DMS 273 treated with DMSO at 0.1 percent for 48 hours (cell line): ENCODE measurements around the gene LRP4.
"Not testable (repeated sequence)": the region's sequence is repeated elsewhere in the genome, so short reads cannot be mapped to it uniquely, and the experiment has no call there.

Source experiments
- DNase-seq: peaks from one replicate; lab custom pipeline; 2025; lab: John Stamatoyannopoulos, UW

LRP4 gene, protein sequence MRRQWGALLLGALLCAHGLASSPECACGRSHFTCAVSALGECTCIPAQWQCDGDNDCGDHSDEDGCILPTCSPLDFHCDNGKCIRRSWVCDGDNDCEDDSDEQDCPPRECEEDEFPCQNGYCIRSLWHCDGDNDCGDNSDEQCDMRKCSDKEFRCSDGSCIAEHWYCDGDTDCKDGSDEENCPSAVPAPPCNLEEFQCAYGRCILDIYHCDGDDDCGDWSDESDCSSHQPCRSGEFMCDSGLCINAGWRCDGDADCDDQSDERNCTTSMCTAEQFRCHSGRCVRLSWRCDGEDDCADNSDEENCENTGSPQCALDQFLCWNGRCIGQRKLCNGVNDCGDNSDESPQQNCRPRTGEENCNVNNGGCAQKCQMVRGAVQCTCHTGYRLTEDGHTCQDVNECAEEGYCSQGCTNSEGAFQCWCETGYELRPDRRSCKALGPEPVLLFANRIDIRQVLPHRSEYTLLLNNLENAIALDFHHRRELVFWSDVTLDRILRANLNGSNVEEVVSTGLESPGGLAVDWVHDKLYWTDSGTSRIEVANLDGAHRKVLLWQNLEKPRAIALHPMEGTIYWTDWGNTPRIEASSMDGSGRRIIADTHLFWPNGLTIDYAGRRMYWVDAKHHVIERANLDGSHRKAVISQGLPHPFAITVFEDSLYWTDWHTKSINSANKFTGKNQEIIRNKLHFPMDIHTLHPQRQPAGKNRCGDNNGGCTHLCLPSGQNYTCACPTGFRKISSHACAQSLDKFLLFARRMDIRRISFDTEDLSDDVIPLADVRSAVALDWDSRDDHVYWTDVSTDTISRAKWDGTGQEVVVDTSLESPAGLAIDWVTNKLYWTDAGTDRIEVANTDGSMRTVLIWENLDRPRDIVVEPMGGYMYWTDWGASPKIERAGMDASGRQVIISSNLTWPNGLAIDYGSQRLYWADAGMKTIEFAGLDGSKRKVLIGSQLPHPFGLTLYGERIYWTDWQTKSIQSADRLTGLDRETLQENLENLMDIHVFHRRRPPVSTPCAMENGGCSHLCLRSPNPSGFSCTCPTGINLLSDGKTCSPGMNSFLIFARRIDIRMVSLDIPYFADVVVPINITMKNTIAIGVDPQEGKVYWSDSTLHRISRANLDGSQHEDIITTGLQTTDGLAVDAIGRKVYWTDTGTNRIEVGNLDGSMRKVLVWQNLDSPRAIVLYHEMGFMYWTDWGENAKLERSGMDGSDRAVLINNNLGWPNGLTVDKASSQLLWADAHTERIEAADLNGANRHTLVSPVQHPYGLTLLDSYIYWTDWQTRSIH (N-terminal part only)

DNA sequence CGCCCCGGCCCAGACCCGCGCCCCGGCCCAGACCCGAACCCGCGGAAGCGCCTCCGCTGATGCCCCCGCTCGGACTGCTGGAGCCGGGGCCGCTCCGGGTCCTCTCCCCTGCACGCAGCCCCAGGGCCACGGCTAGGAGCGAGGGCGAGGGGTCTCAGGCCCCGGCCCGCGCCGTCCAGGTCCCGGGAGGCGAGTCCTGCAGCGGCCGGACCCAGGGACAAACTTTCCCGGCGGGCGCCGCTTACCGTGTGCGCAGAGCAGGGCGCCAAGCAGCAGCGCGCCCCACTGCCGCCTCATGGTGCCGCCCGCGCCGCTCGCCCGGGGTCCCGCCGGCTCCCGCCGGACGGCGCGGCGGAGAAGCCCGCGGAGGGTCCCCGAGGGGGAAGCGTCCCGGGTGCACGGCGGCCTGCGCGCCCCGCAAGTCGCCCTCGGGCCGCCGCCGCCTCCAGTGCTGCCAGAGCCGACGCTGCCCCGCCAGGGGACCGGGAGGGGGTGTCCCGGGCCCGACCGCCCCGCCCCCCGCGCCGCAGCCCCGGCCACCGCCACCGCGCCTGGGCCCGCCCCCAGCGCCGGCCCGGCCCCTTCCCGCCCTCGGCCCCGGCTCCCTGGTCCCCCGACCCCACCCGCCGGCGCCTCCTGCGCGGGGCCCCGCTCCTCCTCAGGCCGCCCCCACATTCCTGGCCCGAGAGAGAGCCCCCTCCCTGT is at the start of gene LRP4:
Gene LRP4 (minus strand): TSS at position 468 of the 705 bp plus-strand sequence. CDS start 171 bp downstream, at position 297.
- no peak for DNase-seq

DNA sequence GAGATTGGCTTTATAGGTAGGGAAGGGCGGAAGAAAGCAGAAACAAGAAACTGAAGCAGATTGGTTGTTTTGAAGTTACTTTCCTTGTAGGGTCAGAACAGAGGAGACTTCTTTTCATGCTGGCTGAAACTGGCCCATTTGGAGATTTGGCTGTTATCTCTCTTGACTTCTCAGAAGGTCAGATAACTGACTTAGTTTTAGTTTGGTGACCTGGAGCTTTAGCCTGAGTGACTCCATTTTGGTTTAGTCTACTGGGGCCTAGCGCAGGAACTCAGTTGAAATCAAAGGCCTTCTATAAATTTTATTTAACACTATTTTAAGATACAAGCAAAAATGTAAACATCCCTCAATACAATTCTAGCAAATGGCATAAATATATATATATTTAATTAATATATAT is 49.6 kb upstream of the LRP4 start:
- DNase-seq: no peak

DNA sequence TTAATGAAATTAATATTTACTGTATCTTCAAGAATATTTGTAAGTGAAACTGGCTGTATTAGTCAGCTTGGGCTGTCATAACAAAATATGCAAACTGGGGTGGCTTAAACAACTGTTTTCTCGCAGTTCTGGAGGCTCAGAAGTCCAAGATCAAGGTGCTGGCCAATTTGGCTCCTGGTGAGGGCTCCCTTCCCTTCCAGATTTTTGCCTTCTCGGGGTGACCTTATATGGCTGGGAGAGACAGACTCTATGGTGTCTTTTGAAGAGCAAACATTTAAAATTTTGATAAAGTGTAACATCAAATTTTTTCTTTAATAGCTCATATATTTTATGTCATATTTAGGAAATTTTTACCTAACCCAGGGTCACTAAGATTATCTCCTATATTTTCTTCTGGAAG is 48.4 kb upstream of the LRP4 start:
- no peak for DNase-seq

DNA sequence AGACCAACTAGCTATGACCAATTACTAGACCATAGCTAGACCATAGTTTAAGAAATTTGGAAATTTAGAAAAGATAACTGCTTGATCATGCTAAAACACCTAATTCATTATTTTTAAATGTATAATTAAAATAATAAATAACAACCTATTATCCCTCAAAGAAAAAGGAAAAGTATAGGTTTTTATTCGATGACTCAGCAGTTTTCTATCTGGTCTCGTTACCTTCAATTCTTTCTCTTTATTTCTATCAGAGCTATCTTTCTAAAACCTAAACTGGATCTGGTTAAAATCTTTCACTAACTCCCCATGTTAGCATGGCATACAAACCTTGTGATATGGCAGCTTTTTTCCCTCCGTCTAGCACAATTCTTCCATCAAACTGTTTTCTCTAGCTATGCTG is 45.5 kb upstream of the LRP4 start:
- no peak for DNase-seq

DNA sequence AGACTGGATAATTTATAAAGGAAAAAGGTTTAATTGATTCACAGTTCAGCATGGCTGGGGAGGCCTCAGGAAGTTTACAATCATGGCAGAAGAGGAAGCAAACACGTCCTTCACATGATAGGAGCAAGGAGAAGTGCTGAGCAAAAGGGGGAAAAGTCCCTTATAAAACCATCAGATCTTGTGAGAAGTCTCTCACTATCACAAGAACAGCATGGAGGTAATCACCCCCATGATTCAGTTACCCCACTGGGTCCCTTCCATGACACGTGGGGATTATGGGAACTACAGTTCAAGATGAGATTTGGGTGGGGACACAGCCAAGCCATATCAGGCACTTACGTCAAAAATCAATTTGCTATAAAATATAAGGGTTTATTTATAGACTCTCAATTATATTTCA is 43.5 kb upstream of the LRP4 start:
- not testable (repeated sequence) for DNase-seq

DNA sequence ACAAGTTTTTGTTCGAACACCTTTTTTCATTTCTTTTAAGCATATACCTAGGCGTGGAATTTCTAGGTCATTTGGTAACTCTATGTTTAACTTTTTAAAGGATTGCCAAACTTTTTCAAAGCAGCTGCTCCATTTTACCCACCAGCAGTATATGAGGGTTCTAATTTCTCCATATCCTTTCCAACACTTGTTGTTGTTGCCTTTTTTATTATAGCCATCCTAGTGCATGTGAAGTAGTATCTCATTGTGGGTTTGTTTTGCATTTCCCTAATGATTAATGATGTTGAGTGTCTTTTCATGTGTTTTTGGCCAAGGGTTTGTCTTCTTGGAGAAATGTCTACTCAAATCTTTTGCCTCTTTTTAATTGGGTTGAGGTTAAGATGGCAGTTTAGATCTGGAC is 42.7 kb upstream of the LRP4 start:
- DNase-seq: no peak

DNA sequence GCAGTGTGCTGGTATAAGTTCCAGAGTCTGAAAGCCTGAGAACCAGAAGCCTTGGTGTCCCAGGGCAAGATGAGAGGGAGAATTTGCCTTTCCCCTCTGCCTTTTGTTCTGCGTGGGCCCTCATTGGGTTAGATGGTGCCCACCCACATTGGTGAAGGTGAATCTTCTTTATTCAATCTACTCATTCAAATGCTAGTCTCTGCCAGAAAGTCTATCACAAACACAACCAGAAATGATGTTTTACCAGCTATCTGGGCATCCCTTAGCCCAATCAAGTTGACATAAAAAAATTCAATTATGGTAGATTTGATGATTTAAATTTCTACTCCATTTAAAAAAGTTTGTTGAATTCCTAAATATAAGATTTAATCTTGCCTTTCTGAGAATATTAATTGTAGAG is 40.4 kb upstream of the LRP4 start:
- DNase-seq: no peak

DNA sequence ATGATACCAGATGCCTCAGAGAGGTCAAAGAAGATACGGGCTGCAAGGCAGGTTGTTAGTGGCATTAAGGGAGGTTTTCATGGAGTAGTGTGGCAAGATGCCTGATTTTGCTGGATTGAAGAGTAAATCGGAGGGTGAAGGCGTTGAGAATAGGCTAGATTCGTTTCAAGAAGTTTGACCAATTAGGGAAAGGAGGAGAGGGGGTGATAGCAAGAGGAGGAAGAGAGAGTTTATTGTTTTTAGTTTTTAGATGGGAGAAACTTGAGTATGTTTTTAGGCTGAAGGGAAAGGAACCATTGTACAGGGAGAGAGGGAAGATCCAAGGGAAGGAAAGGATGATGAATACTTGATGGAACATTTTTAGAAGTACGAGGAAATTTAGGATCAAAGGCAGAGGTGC is 34.7 kb upstream of the LRP4 start:
- no peak for DNase-seq

DNA sequence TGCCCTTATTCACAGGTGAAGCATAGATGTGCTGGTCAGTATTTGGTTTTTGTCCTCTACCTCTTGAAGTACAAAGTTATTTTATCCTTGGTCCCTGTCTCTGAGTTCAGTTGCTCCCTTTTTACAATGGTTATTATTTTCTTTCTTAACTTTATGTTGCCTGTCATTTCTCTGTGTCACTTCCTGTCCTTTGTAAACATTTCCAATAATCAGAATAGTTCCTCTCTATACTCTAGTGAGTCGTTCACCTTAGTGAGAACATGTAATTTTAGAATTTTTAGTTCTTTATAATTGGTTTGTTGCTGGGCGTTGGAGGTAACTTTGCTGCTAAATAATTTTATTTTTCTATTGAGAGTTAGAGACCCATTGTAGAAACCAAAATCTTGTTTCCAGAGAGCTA is 34.2 kb upstream of the LRP4 start:
- no peak for DNase-seq

DNA sequence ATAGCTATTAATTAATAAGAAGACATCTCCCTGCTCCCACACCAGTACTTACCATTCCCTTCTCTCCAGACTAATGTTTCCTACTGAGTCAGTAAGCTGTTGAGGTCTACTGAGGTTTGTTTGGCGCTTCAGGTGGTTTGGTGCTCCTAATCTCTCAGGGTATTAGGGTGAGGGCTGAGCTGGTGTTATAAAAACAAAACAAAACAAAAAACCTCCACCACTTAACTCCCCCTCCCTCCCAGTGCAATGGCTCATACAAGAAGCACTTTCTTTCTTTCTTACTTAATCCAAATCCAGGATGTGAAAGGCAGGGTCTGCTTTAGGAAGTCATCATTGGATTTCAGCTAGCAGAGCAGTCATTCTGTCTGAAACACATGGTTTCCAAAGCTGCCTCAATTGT is 33.5 kb upstream of the LRP4 start:
- DNase-seq: no peak

DNA sequence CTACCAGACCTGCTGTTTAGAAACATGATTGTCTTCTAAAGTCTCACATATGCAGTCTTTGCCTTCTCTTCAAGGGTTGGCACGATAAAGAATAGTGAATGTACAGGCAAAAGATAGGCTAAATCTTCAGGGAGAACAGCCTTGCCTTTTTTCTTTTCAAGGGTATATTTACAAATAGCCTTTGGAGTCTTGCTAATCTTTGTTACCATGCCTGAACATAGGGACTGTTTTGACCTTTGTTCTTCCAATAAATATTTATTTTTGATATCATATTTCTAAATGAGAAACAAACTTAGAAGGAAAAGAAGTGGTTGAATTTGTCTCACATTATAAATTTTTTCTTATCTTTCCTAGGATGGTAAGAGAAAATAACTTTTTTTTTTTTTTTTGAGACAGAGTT is 30.9 kb upstream of the LRP4 start:
- DNase-seq: no peak

DNA sequence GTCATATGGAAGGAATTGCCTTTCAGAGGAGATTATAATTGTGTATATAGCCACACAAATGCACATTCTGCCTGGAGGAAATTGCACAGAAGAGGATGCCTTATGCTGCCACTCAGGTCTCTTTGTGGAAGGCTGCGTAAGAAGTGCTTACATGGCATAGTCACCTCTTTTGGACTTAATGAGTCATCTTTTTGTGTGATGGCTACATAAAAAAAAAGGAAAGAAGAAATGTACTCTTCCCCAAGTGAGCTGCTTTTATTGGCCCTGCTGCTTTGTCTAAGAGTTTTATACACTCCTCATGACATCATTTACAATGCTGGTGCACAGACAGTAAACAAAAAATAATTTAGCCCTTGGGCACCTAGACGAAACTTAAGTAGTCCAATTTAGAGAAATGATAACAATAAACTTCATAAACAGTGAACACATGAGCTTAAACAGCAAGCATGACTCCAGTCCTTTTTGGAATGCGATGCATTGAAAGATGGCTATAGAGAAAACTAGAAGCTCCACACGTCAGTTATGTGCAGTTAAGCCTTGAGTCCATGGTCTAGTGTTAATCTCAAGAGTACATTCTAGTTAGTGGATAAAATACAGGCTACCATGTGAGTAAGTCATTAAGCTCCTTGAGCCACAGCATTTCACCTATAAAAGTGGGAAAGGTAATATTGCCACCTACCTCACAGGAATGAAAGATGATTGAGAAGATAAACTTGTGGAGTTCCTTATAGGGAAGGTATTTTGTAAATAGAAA is 30.2 kb upstream of the LRP4 start:
- no peak for DNase-seq

DNA sequence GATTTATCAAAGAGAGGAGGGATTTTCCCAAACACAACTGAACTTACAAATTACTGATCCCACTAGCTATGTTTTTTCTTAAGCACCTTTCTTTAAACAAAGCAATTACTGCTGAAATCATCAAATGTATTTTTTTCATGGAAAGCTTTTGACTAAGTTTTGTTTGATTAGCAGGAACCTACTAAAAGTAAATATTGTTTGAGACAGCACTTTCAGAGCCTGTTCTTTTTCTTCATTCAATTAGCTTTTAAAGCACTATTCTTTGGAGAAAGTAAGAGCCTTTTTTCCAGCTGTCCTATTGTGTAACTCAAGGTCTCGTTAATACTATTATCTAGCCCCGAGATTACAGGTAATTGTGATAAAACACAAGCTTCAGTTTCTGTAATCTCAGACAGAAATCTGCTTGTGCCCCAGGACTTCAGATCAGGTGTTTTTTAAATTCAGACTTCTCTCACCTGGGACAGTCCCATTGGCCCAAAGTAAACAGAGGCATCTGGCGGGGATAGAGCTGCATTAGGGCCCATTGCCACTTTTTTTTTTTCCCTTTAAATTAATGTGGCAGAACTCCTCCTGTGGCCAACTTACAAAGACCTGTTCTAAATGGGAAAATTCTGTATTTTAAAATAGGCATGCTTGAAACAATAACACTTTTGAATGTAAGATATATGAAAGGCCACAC is 29.2 kb upstream of the LRP4 start:
- no peak for DNase-seq

DNA sequence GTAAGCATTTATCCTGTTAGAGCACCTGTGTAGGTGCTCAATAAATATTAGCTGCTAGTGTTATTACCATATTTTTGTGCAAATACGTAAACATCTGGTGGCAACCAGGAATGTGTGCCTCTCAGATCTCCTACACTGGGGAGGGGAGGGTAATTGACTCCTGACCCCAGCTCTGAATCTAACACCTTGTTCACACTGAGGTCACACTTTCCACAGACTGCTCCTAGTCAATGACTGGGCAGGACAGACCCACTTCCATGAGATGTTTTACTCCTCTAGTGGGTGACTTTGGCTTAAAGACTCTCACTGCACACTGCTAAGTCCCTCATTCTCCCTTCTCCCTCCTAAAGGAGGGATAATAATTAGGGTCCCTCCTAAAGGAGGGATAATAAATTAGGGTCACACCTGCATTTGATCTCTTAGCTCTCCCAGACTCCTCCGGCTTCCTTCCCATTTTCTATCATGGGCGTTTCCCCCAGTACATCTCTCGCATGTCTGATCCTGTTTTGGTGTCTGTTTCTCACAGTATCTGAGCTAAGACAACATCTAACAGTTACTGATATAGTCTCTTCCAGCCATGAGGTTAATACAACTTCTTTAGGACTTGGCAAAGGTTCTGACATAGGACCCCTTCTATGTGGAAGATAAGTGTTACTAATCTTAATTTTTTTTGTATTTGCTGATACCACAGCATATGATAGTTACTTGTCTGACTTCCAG is 26.2 kb upstream of the LRP4 start:
- DNase-seq: no peak

DNA sequence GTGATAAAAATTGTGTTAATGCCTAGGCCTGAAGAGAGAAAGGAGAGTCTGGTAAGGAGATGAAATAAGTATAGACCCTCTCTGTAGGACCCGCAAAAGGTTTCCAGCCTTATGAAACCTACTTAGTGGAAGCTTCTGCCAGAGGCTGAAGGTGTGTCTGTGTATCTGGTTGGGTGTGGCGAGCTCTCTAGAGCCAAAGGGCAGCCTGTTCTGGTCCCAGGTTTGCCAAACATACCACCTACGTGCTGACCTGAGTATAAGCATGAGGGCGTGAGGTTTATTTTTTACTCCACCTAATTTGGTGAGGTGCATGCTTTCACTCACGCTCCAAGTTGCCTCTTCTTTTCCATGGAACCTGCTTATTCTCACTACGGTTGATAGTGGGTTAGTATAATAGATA is 23.8 kb upstream of the LRP4 start:
- no peak for DNase-seq

DNA sequence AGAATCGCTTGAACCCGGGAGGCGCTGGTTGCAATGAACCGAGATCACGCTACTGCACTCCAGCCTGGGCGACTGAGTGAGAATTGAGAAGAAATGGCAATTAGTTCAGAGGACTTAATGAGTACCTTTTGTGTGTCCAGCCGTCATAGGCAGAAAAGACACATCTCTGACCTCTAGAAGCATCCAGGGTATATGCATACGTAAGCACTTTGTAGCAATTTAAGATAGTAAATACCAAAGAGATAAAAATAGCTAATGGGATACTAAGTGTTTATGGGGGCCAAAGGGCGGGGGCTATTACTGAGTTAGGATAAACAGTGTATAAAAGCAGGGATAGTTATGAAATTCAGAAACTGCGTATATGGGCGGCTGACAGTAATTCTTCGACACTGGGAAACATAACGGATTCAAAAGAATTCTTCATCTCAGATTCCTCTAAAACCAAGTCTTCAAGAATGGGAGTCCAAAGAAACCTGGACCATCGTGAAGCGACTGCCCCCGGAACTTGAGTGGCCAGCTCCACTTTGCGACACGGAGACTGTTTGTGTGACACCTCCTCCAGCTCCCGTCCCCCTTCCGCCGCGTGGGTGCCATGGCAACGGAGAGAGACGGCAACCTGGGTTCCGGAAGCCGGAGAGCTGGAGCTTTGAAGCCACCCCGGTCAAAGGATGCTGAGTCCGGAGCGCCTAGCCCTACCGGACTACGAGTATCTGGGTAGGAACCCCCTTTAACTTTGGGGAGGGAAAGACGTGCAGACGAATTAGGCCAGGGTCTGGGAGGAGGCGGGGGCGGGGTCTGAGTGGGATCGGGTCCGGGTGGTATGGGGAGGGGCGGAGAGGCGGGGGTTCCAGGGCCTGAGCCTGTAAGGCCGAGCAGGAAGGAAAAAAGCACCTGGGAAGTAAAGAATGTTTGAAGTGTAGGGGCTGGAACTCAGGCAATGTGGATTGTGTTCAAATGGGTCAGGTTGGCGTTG is 18.1 kb upstream of the LRP4 start, which contains the start of gene CSTPP1:
Gene CSTPP1 (plus strand): TSS at position 624 of the 973 bp plus-strand sequence. CDS start 45 bp downstream, at position 669.
- DNase-seq: peak; percentile 48

DNA sequence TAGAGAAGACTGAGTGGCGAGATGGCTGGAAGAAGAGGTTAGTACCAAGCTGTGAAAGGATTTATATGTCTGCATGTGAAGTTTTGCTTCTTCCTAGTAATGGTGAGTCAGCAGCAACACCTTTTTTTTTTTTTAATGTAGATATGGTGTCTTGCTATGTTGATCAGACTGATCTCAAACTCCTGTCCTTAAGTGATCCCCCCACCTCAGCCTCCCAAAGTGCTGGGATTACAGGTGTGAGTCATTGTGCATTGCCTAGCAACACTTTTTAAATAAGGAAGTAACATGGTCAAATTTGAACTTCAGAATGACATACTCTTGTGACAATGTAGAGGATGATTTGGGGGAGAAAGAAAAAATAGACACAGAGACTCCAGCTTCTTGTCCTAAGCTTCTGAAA is 11.7 kb upstream of the LRP4 start:
- no peak for DNase-seq

DNA sequence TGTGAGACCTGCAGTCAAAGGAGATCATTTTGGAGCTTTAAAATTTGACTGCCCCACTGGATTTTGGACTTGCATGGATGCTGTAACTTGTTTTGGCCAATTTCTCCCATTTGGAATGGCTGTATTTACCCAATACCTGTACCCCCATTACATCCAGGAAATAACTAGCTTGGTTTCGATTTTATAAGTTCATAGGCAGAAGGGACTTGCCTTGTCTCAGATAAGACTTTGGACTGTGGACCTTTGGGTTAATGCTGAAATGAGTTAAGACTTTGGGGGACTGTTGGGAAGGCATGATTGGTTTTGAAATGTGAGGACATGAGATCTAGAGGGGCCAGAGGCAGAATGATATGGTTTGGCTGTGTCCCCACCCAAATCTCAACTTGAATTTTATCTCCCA is 10.4 kb upstream of the LRP4 start:
- not testable (repeated sequence) for DNase-seq
